Activated CD8-positive, alpha-beta memory T cell treated with anti-CD3 and anti-CD28 coated beads for 48 hours (primary cell): ENCODE measurements around the gene NME3.

Experiments
- DNase-seq, 3 experiments: peaks; one replicate each; pipeline ENCODE4 v3.0.0-alpha.2; 2020; ENCODE audit warnings: low read depth in 2 of 3, low spot score in 2 of 3

The NME3 gene

GRCh38 chr16:1729445-1729844 is 41.9 kb downstream of the NME3 start:
- no peak for DNase-seq

DNA sequence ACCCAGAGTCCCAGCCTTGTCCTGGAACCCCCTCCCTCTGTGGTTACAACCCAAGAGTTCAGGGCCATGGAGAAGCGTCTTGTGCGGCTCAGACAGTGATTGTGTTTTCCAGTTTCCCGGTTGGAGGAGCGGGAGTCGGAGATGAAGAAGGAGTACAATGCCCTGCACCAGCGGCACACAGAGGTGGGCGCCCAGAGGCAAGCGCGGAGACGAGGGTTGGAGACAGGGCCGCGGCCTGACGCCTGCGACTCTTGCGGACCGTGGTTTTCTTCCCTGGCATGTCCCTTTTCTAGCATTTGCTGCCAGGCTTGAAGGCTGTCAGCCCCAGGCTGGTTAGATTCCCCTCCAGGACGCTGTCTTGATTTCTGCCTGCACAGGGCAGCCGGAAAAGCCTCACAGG is 42.3 kb downstream of the NME3 start:
- no peak for DNase-seq

- no peak for DNase-seq
Measured at GRCh38 chr16:1727651-1728624, 43.4 kb downstream of the NME3 start.

DNA sequence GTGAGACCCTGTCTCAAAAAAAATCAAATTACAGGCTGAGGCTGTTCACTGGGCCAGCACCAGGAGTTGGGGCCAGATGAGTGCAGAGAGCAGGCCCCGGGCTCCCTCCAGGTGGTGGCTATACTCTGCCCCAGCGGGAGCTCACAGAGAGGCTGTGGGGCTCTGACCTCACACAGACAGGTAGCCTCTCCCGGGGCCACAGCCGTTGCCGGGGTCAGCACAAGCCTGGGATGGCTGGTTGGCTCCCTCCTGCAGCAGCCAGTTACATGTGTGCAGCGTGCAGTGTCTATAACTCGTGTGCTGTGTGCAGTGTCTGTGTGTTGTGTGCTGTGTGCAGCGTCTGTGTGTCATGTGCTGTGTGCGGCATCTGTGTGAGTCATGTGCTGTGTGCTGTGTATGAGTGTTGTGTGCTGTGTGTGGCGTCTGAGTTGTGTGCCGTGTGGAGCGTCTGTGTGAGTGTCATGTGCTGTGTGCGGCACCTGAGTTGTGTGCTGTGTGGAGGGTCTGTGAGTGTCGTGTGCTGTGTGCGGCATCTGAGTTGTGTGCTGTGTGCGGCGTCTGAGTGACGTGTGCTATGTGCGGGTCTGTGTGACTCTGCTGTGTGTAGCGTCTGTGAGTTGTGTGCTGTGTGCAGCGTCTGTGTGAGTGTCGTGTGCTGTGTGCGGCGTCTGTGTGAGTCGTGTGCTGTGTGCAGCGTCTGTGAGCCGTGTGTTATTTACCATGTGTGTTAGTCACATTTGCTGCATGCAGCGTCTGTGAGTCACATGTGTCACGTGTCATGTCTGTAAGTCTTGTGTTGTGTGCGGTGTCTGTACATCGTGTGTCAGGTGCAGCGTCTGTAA is 44.5 kb downstream of the NME3 start:
- no peak for DNase-seq

- DNase-seq, result no peak
Measured at GRCh38 chr16:1724491-1724890, 46.9 kb downstream of the NME3 start.

- DNase-seq, result no peak
Measured at GRCh38 chr16:1723450-1724147, 47.7 kb downstream of the NME3 start.

- DNase-seq, result no peak
Measured at GRCh38 chr16:1721372-1721771, 50.0 kb downstream of the NME3 start.
